HG02885 (cell line): ENCODE data around the gene ZMYND10.
"Not testable (repeated sequence)": the region's sequence is repeated elsewhere in the genome, so short reads cannot be mapped to it uniquely, and the experiment has no call there.

Experiments
- ATAC-seq: cut with Tn5 transposase; IDR thresholded peaks from one replicate; pipeline ENCODE4 v1.9.1; 2021; ENCODE audit warnings: mild to moderate bottlenecking; ENCODE audit not compliant: unreplicated experiment, poor library complexity

Gene ZMYND10

GRCh38 chr3:50316657-50317242 is 28.8 kb downstream of the ZMYND10 start:
- ATAC-seq = no peak

- no peak for ATAC-seq
Observed at GRCh38 chr3:50314816-50315215, 30.7 kb downstream of the ZMYND10 start.

- ATAC-seq = no peak
Observed at GRCh38 chr3:50314342-50314741, 31.2 kb downstream of the ZMYND10 start.

GRCh38 chr3:50312041-50312440 is 33.5 kb downstream of the ZMYND10 start:
- ATAC-seq = not testable (repeated sequence)

- no peak for ATAC-seq
Observed at GRCh38 chr3:50304601-50305000, 40.9 kb downstream of the ZMYND10 start.

- no peak for ATAC-seq
Observed at GRCh38 chr3:50303013-50303815, 42.3 kb downstream of the ZMYND10 start, which contains the start of gene HYAL1. Gene HYAL1 (minus strand): TSS chr3:50303574. CDS start chr3:50302956, 618 bp downstream.

- no peak for ATAC-seq
Observed at GRCh38 chr3:50302095-50303012, 43.2 kb downstream of the ZMYND10 start.

- no peak for ATAC-seq
Observed at GRCh38 chr3:50300681-50301254, 44.8 kb downstream of the ZMYND10 start.

GRCh38 chr3:50299929-50300680 is 45.4 kb downstream of the ZMYND10 start:
- no peak for ATAC-seq

- ATAC-seq = no peak
Observed at GRCh38 chr3:50299638-50299928, 45.9 kb downstream of the ZMYND10 start.

GRCh38 chr3:50298836-50299637 is 46.5 kb downstream of the ZMYND10 start, which contains the start of the genes HYAL3 and NAA80:
Gene HYAL3 (minus strand): TSS chr3:50299405. CDS start chr3:50295602, 3,803 bp downstream.
Gene NAA80 (minus strand): TSS chr3:50299405. CDS start chr3:50297463, 1,942 bp downstream.
- ATAC-seq = peak; percentile 90

- no peak for ATAC-seq
Observed at GRCh38 chr3:50297896-50298725, 47.4 kb downstream of the ZMYND10 start.

GRCh38 chr3:50297384-50297775 is 48.2 kb downstream of the ZMYND10 start:
- ATAC-seq = no peak

- ATAC-seq = no peak
Observed at GRCh38 chr3:50296721-50297383, 48.7 kb downstream of the ZMYND10 start.

- no peak for ATAC-seq
Observed at GRCh38 chr3:50295553-50296431, 49.7 kb downstream of the ZMYND10 start.
